PC-3 (cell line): Measurements from ENCODE around the gene HACD3. TPM values are rescaled to one million over a fixed set of nuclear protein-coding genes. Genes with fewer than 3 reads are reported as not detected.
"Not testable (repeated sequence)": the region's sequence is repeated elsewhere in the genome, so short reads cannot be mapped to it uniquely, and the experiment has no call there.

Experiments
- ATAC-seq: fragments of 200-7000 bp; cut with Tn5 transposase; 2 replicates; pipeline ENCODE4 v1.9.1; 2020; ENCODE audit warnings: mild to moderate bottlenecking, moderate library complexity
- BruUV-seq: library from RNA; stranded (reverse); fragments of 400-500 nt; replicated peaks from 2 replicates; lab custom pipeline; 2021; lab: Mats Ljungman, UMichigan
- CTCF ChIA-PET: fragments of 300-600 bp; sonication (Branson Sonifier 250); formaldehyde crosslinking; loops from one replicate; lab custom pipeline; 2022; ENCODE audit warnings: antibody characterized with exemption; lab: Charles Lee
- POLR2A ChIA-PET: fragments of 300-600 bp; sonication (Branson Sonifier 250); formaldehyde crosslinking; loops from one replicate; lab custom pipeline; 2022; ENCODE audit warnings: antibody characterized with exemption; ENCODE audit not compliant: unreplicated experiment; lab: Charles Lee
- DNase-seq: peaks from one replicate; pipeline ENCODE4 v3.0.0-alpha.2; 2015
- H2AFZ ChIP-seq: fragments of 300-600 bp; sonication (generic); 2 replicates; pipeline ENCODE4 v1.6.0; 2016; ENCODE audit warnings: antibody characterized with exemption, low read length
- H3F3A ChIP-seq: fragments of 300-600 bp; sonication (generic); one replicate; pipeline ENCODE4 v1.6.0; 2017; ENCODE audit warnings: antibody characterized with exemption, low read length, control low read depth, mild to moderate bottlenecking; ENCODE audit not compliant: unreplicated experiment
- H3K27ac ChIP-seq: fragments of 300-600 bp; sonication (generic); 2 replicates; pipeline ENCODE4 v1.5.1; 2016; ENCODE audit warnings: mild to moderate bottlenecking, low read length
- H3K27me3 ChIP-seq: fragments of 300-600 bp; sonication (generic); 2 replicates; pipeline ENCODE4 v1.6.1; 2016; ENCODE audit warnings: low read length, mixed read lengths
- H3K36me3 ChIP-seq: fragments of 300-600 bp; sonication (generic); 2 replicates; pipeline ENCODE4 v1.6.1; 2016; ENCODE audit warnings: low read depth, mixed run types, low read length, mixed read lengths
- H3K4me1 ChIP-seq: fragments of 300-600 bp; sonication (generic); 2 replicates; pipeline ENCODE4 v1.5.1; 2016; ENCODE audit warnings: low read length; ENCODE audit not compliant: insufficient read depth
- H3K4me2 ChIP-seq: fragments of 300-600 bp; sonication (generic); 2 replicates; pipeline ENCODE4 v1.6.0; 2016; ENCODE audit warnings: low read length
- H3K4me3 ChIP-seq: fragments of 300-600 bp; sonication (generic); 2 replicates; pipeline ENCODE4 v1.5.1; 2016; ENCODE audit warnings: mild to moderate bottlenecking, low read length, mixed read lengths
- H3K79me2 ChIP-seq: fragments of 300-600 bp; sonication (generic); 2 replicates; pipeline ENCODE4 v1.6.1; 2017; ENCODE audit warnings: low read length, mixed read lengths
- H3K9ac ChIP-seq: fragments of 300-600 bp; sonication (generic); 2 replicates; pipeline ENCODE4 v1.6.0; 2016; ENCODE audit warnings: mild to moderate bottlenecking, low read length
- H3K9me2 ChIP-seq: fragments of 300-600 bp; sonication (generic); replicated peaks from 2 replicates; pipeline ENCODE4 v1.6.1; 2016; ENCODE audit warnings: mixed run types, low read length, mixed read lengths
- H3K9me3 ChIP-seq: fragments of 300-600 bp; sonication (generic); 2 replicates; pipeline ENCODE4 v1.6.1; 2016; ENCODE audit warnings: low read length, mixed read lengths
- H4K20me1 ChIP-seq: fragments of 300-600 bp; sonication (generic); 2 replicates; pipeline ENCODE4 v1.6.1; 2016; ENCODE audit warnings: low read length, mixed read lengths
- EZH2 ChIP-seq: fragments of 300-600 bp; sonication (generic); IDR thresholded peaks from one replicate; pipeline ENCODE4 v1.6.1; 2017; ENCODE audit warnings: antibody characterized with exemption, mild to moderate bottlenecking, low read length; ENCODE audit not compliant: unreplicated experiment
- EZH2phosphoT487 ChIP-seq: fragments of 300-600 bp; sonication (generic); IDR thresholded peaks from 2 replicates; pipeline ENCODE4 v1.6.1; 2018; ENCODE audit warnings: mild to moderate bottlenecking, antibody characterized with exemption, low read length, borderline replicate concordance
- intact Hi-C: fragments of 100-400 bp; cut with micrococcal nuclease; formaldehyde crosslinking; loops from 2 replicates; pipeline ENCODE4 v1.9.0; 2023
- total RNA-seq: library from RNA; depleted of rRNA; stranded (reverse); fragments of >200 nt; gene quantifications from 2 replicates; pipeline ENCODE4 v1.2.3, GENCODE V29; 2014
- TF ChIP-seq, protein P1 (sequence below): fragments of 300-600 bp; sonication (generic); conservative IDR thresholded peaks from 2 replicates; pipeline ENCODE4 v1.5.1; 2017; ENCODE audit warnings: antibody characterized with exemption, low read depth, mild to moderate bottlenecking, low read length

Gene HACD3
- total RNA-seq, 1 experiment from 2014 or later: 64.9 TPM

DNA sequence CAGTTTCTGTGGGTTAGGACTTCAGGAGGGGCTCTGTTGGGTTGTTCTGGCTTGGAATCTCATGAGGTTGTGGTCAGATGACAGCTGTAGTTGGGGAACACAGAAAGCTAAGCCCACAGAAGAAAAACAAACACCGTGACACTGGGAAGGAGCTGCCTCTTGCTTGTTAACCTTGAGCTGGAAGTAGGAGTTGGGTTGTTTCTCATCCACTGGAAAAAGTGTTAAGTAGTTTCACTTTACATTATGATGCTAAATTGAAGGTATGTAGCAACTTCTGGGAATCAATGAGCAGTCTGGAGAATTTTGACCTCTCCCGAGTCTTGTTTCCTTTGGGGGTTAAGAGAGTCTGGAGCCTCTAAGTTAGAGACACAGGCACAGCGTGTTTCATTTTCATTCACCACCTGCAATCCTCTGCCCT lies 20.4 kb downstream of the HACD3 start:
- no peaks in the 10 kb centered on the region for H3K9me2 ChIP-seq
- ATAC-seq: no peak
- H3K9ac ChIP-seq: no peak overlapping the region
- no peak overlapping the region for H3K4me3 ChIP-seq
- no peak overlapping the region for H3K27ac ChIP-seq
- peaks cover 53% of the 10 kb centered on the region for H3K79me2 ChIP-seq
- no peak for DNase-seq
- no peak overlapping the region for H3K4me2 ChIP-seq
- H3K4me1 ChIP-seq: no peaks in the 10 kb centered on the region
- no peak overlapping the region for H2AFZ ChIP-seq
- ChIA-PET POLR2A (no interaction called here), CTCF (no interaction called here)
- no TSS peak for BruUV-seq
- H3K9me3 ChIP-seq: no peaks in the 10 kb centered on the region
- TF ChIP-seq EZH2phosphoT487 (no peak), EZH2 (no peak)
- TF ChIP-seq, protein P1, sequence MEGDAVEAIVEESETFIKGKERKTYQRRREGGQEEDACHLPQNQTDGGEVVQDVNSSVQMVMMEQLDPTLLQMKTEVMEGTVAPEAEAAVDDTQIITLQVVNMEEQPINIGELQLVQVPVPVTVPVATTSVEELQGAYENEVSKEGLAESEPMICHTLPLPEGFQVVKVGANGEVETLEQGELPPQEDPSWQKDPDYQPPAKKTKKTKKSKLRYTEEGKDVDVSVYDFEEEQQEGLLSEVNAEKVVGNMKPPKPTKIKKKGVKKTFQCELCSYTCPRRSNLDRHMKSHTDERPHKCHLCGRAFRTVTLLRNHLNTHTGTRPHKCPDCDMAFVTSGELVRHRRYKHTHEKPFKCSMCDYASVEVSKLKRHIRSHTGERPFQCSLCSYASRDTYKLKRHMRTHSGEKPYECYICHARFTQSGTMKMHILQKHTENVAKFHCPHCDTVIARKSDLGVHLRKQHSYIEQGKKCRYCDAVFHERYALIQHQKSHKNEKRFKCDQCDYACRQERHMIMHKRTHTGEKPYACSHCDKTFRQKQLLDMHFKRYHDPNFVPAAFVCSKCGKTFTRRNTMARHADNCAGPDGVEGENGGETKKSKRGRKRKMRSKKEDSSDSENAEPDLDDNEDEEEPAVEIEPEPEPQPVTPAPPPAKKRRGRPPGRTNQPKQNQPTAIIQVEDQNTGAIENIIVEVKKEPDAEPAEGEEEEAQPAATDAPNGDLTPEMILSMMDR: no peak
- H4K20me1 ChIP-seq: peaks cover 4% of the 10 kb centered on the region; the same call in 1 of the 2 replicates
- H3K27me3 ChIP-seq: no peaks in the 10 kb centered on the region
- H3F3A ChIP-seq: no peaks in the 10 kb centered on the region
- intact Hi-C loops: no loop called here
- H3K36me3 ChIP-seq: peaks cover 6% of the 10 kb centered on the region; the same call in 1 of the 2 replicates

DNA sequence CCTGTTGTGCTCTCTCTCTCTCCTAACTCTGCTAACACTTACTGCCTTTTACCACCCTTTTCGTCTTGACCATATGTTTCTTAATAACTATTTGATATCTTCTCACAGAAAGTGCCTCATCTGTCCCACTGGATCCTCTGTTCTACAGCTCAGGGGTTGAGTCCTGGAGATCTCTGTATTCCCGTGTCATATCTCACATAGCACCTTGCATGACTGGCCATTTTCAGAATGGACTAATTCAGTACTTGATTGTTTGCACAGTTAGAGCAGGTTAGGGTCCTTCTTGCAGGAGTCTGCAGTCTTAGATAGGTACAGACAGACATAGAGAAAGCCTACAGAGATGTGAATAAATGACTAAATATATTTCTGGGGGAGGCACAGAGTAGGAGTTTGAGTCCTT lies 20.9 kb downstream of the HACD3 start:
- peaks cover 7% of the 10 kb centered on the region; the same call in 1 of the 2 replicates for H3K36me3 ChIP-seq
- peaks cover 48% of the 10 kb centered on the region for H3K79me2 ChIP-seq
- BruUV-seq: no TSS peak
- H3F3A ChIP-seq: no peaks in the 10 kb centered on the region
- intact Hi-C loops: no loop called here
- DNase-seq: no peak
- POLR2A ChIA-PET: no interaction called here
- H3K4me1 ChIP-seq: no peaks in the 10 kb centered on the region
- no peak overlapping the region for H3K27ac ChIP-seq
- TF ChIP-seq EZH2: no peak
- TF ChIP-seq, protein P1: no peak
- TF ChIP-seq EZH2phosphoT487: no peak
- H3K27me3 ChIP-seq: no peaks in the 10 kb centered on the region
- CTCF ChIA-PET: no interaction called here
- H2AFZ ChIP-seq: no peak overlapping the region
- no peak overlapping the region for H3K4me2 ChIP-seq
- H3K9me3 ChIP-seq: no peaks in the 10 kb centered on the region
- H3K4me3 ChIP-seq: no peak overlapping the region
- H3K9ac ChIP-seq: no peak overlapping the region
- no peaks in the 10 kb centered on the region for H3K9me2 ChIP-seq
- no peak for ATAC-seq
- peaks cover 4% of the 10 kb centered on the region; the same call in 1 of the 2 replicates for H4K20me1 ChIP-seq

DNA sequence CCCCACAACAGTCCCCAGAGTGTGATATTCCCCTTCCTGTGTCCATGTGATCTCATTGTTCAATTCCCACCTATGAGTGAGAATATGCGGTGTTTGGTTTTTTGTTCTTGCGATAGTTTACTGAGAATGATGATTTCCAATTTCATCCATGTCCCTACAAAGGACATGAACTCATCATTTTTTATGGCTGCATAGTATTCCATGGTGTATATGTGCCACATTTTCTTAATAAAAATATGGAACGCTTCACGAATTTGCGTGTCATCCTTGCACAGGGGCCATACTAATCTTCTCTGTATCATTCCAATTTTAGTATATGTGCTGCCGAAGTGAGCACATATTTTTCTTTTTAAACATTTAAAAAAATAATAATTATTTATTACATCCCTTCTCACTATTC lies 22.6 kb downstream of the HACD3 start:
- H3K79me2 ChIP-seq: peaks cover 34% of the 10 kb centered on the region
- H4K20me1 ChIP-seq, H3K36me3 ChIP-seq, H3K27me3 ChIP-seq, H3F3A ChIP-seq, H3K9ac ChIP-seq, H3K4me3 ChIP-seq, H3K4me1 ChIP-seq, intact Hi-C loops, H3K4me2 ChIP-seq, H3K9me3 ChIP-seq, POLR2A ChIA-PET, BruUV-seq, DNase-seq, H3K9me2 ChIP-seq, CTCF ChIA-PET, H3K27ac ChIP-seq, ATAC-seq, H2AFZ ChIP-seq: not testable (repeated sequence)
